Prostate gland (tissue), 2 donors: Measurements from ENCODE around the gene PSPN. TPM values are rescaled to one million over a fixed set of nuclear protein-coding genes. Genes with fewer than 3 reads are reported as not detected.
"Not testable (repeated sequence)": the region's sequence is repeated elsewhere in the genome, so short reads cannot be mapped to it uniquely, and the experiment has no call there.

Experiments used
- DNase-seq: peaks from one replicate; pipeline ENCODE4 v3.0.0-alpha.2; 2019; ENCODE audit warnings: low spot score
- H3K27ac ChIP-seq, 2 donors: fragments of 200-600 bp; sonication (generic); 2 replicates each; pipeline ENCODE4 v1.5.1; 2017 to 2019
- H3K27me3 ChIP-seq: fragments of 200-600 bp; sonication (generic); replicated peaks from 2 replicates; pipeline ENCODE4 v1.5.1; 2019; ENCODE audit not compliant: insufficient read depth
- H3K36me3 ChIP-seq, 2 donors: fragments of 200-600 bp; sonication (generic); 1 replicate in 1 of 2; 2 replicates in 1 of 2; pipeline versions ENCODE4 v1.5.1 to v1.8.1; 2017 to 2019
- H3K4me1 ChIP-seq: fragments of 200-600 bp; sonication (generic); replicated peaks from 2 replicates; pipeline ENCODE4 v1.5.1; 2019
- H3K4me3 ChIP-seq, 2 donors: fragments of 200-600 bp; sonication (generic); 2 replicates each; pipeline ENCODE4 v1.5.1; 2017 to 2019
- H3K9me3 ChIP-seq: fragments of 200-600 bp; sonication (generic); 2 replicates; pipeline ENCODE4 v1.5.1; 2017
- CTCF ChIP-seq, 4 experiments: fragments of 200-600 bp in 2 of 4; fragments of 450-650 bp in 2 of 4; sonication (generic) in 2 of 4; IDR thresholded peaks; 1 replicate in 3 of 4; 2 replicates in 1 of 4; pipeline ENCODE4 v1.5.1; 2016 to 2019; ENCODE audit warnings: antibody characterized with exemption in 4 of 4, mild to moderate bottlenecking in 2 of 4, moderate library complexity in 2 of 4
- POLR2A ChIP-seq: fragments of 450-650 bp; IDR thresholded peaks from one replicate; pipeline ENCODE4 v1.6.1; 2016; ENCODE audit warnings: antibody characterized with exemption, mild to moderate bottlenecking
- POLR2AphosphoS5 ChIP-seq: sonication (generic); formaldehyde crosslinking; IDR thresholded peaks from one replicate; pipeline ENCODE4 v1.6.1; 2017; ENCODE audit warnings: antibody characterized with exemption
- WGBS: methylation state at CpG from one replicate; pipeline ENCODE4 v1.1.5; 2018; 5-methylcytosine and 5-hydroxymethylcytosine counted together
- intact Hi-C: fragments of 100-400 bp; cut with DNase I; formaldehyde crosslinking; loops from one replicate; pipeline ENCODE4 v1.14.2; 2022
- total RNA-seq, 2 donors: library from RNA; depleted of rRNA; stranded (reverse); fragments of >200 nt; gene quantifications; one replicate each; pipeline ENCODE4 v1.1.0, GENCODE V29; 2016

PSPN gene
- total RNA-seq, 2 donors from 2014 or later = 1.1 to 2.2 TPM

GRCh38 chr19:6359568-6360341 is 16.0 kb downstream of the PSPN start:
- no peaks in the 10 kb centered on the region for H3K4me1 ChIP-seq
- no peaks in the 10 kb centered on the region for H3K27me3 ChIP-seq
- no peaks in the 10 kb centered on the region for H3K9me3 ChIP-seq
- H3K4me3 ChIP-seq = no peak overlapping the region
- TF ChIP-seq POLR2A (no peak), POLR2AphosphoS5 (no peak), CTCF (IDR thresholded peaks at IDR 0.05) (no peak)
- intact Hi-C loops = no loop called here
- H3K36me3 ChIP-seq = peaks cover 0 to 5% of the 10 kb centered on the region in 2 donors
- no peak for DNase-seq
- WGBS = 89% methylated on average over 5 of the region's 5 CpGs
- H3K27ac ChIP-seq = no peak overlapping the region

GRCh38 chr19:6358003-6358402 is 17.7 kb downstream of the PSPN start:
- intact Hi-C loops = no loop called here

GRCh38 chr19:6357174-6357573 is 18.6 kb downstream of the PSPN start:
- no peak for TF ChIP-seq POLR2A
- no peak for TF ChIP-seq POLR2AphosphoS5
- no peak for TF ChIP-seq CTCF (IDR thresholded peaks at IDR 0.05)
- intact Hi-C loops = no loop called here
- Histone ChIP-seq H3K4me1 (no peaks in the 10 kb centered on the region), H3K4me3 (no peak overlapping the region), H3K27me3 (no peaks in the 10 kb centered on the region), H3K27ac (no peak overlapping the region), H3K9me3 (no peaks in the 10 kb centered on the region), H3K36me3 (no peaks in the 10 kb centered on the region)
- DNase-seq = no peak
- WGBS = 87% methylated on average over 14 of the region's 14 CpGs

More at GRCh38 chr19:6358003-6358402, 17.7 kb downstream of the PSPN start:
- peak; percentile 25 for DNase-seq
- H3K27me3 ChIP-seq = no peaks in the 10 kb centered on the region
- H3K4me3 ChIP-seq = no peak overlapping the region
- WGBS = 38% methylated on average over 9 of the region's 9 CpGs
- H3K27ac ChIP-seq = peak overlapping the region; percentile 26 to 41
- TF ChIP-seq POLR2A (no peak), POLR2AphosphoS5 (no peak), CTCF (IDR thresholded peaks at IDR 0.05) (no peak)
- no peaks in the 10 kb centered on the region for H3K36me3 ChIP-seq
- no peaks in the 10 kb centered on the region for H3K4me1 ChIP-seq
- no peaks in the 10 kb centered on the region for H3K9me3 ChIP-seq

- H3K9me3 ChIP-seq, H3K27ac ChIP-seq, DNase-seq, H3K27me3 ChIP-seq, H3K4me3 ChIP-seq, H3K4me1 ChIP-seq, intact Hi-C loops, H3K36me3 ChIP-seq: not testable (repeated sequence)
- 95% methylated on average over 28 of the region's 46 CpGs for WGBS
These were observed 20.3 kb downstream of the PSPN start for GRCh38 chr19:6355321-6356040.

GRCh38 chr19:6354098-6354674 is 21.5 kb downstream of the PSPN start:
- no peak for DNase-seq
- no peak for TF ChIP-seq POLR2AphosphoS5
- TF ChIP-seq CTCF (IDR thresholded peaks at IDR 0.05) = peak in 2 of 4 experiments; percentile 13 to 35
- no peak for TF ChIP-seq POLR2A
- H3K36me3 ChIP-seq = no peaks in the 10 kb centered on the region
- WGBS = 51% methylated on average over 4 of the region's 4 CpGs
- no peak overlapping the region for H3K4me3 ChIP-seq
- no peaks in the 10 kb centered on the region for H3K9me3 ChIP-seq
- H3K4me1 ChIP-seq = no peaks in the 10 kb centered on the region
- intact Hi-C loops = no loop called here
- H3K27ac ChIP-seq = no peak overlapping the region
- no peaks in the 10 kb centered on the region for H3K27me3 ChIP-seq
